Fibroblast of skin of scalp (primary cell): ENCODE data around the gene RGSL1.

Source experiments
- DNase-seq: peaks from one replicate; pipeline ENCODE4 v3.0.0-alpha.2; 2013

Gene RGSL1

GRCh38 chr1:182589520-182589919 lies 139.6 kb downstream of the RGSL1 start:
- no peak for DNase-seq

GRCh38 chr1:182589931-182590330 lies 140.0 kb downstream of the RGSL1 start:
- no peak for DNase-seq

- peak; percentile 64 for DNase-seq
Observed at GRCh38 chr1:182595641-182596240, 145.8 kb downstream of the RGSL1 start.

- DNase-seq, result no peak
Observed at GRCh38 chr1:182596934-182597333, 147.0 kb downstream of the RGSL1 start.

GRCh38 chr1:182598296-182598695 lies 148.3 kb downstream of the RGSL1 start:
- no peak for DNase-seq

- DNase-seq, result no peak
Observed at GRCh38 chr1:182599339-182599738, 149.4 kb downstream of the RGSL1 start.

GRCh38 chr1:182600036-182600713 lies 150.2 kb downstream of the RGSL1 start:
- DNase-seq, result no peak

- no peak for DNase-seq
Observed at GRCh38 chr1:182600745-182601415, 150.9 kb downstream of the RGSL1 start.

GRCh38 chr1:182601416-182601786 lies 151.5 kb downstream of the RGSL1 start:
- DNase-seq, result peak; percentile 72

GRCh38 chr1:182601913-182602312 lies 152.0 kb downstream of the RGSL1 start:
- DNase-seq, result no peak

- DNase-seq, result no peak
Observed at GRCh38 chr1:182602935-182603645, 153.1 kb downstream of the RGSL1 start.

- DNase-seq, result no peak
Observed at GRCh38 chr1:182603646-182604174, 153.8 kb downstream of the RGSL1 start.

GRCh38 chr1:182604175-182605164 lies 154.5 kb downstream of the RGSL1 start, which contains the start of gene RGS16:
TSS of gene RGS16 (minus strand) at chr1:182604389. CDS start at chr1:182604259, 130 bp downstream.
- DNase-seq, result peak; percentile 81

GRCh38 chr1:182607566-182607965 lies 157.6 kb downstream of the RGSL1 start:
- DNase-seq, result no peak

- DNase-seq, result no peak
Observed at GRCh38 chr1:182608236-182608635, 158.3 kb downstream of the RGSL1 start.

- peak; percentile 75 for DNase-seq
Observed at GRCh38 chr1:182608845-182609610, 159.1 kb downstream of the RGSL1 start.
